Fibroblast of lung (primary cell): ENCODE measurements around the gene FZR1.
A peak's percentile ranks its signal among the peaks of the same experiment; 100 is the strongest.

ENCODE experiments used
- EZH2 ChIP-seq: IDR thresholded peaks from 2 replicates; pipeline ENCODE4 v1.5.1; 2012; ENCODE audit warnings: low read length, control low read depth, mild to moderate bottlenecking; ENCODE audit errors: missing control alignments
- TF ChIP-seq, protein P1 (sequence below), 2 donors: IDR thresholded peaks in 1 of 2; conservative IDR thresholded peaks in 1 of 2; 1 replicate in 1 of 2; 2 replicates in 1 of 2; pipeline ENCODE4 v1.5.1; 2011 to 2012; ENCODE audit warnings: low read length in 2 of 2, control low read depth in 1 of 2, inconsistent platforms in 1 of 2, low read depth in 1 of 2, mild to moderate bottlenecking in 1 of 2

DNA sequence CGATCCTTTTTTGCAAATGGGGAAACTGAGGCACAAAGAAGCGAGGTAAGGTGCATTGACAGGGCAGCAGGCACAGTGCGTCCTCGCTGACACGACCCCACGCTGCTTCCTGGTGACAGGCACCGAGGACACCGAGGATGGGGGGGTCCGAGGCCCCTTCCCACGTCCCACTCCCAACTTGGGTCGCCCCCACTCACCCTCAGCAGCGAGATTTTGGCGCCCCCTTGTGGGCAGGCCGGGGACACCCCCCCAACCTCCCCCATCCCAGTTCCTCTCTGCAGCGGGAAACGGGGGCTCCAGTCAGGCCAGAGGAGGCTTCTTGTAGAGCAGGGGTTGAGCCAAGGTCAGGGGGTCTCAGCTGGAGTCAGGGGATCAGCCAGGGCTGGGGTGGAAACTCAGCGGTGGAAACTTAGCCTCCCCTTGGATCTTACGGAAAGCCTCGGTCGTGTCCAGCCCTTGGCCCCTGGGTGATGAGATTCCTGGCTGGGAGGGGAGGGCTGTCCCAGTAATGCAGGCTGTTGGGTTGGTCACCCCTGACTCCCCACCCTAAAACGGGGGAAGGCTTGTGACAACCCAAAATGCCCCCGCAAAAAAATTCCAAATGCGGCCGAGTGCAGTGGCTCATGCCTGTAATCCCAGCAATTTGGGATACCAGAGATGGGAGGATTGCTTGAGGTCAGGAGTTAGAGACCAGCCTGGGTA is 34.0 kb upstream of the FZR1 start:
- TF ChIP-seq, protein P1, sequence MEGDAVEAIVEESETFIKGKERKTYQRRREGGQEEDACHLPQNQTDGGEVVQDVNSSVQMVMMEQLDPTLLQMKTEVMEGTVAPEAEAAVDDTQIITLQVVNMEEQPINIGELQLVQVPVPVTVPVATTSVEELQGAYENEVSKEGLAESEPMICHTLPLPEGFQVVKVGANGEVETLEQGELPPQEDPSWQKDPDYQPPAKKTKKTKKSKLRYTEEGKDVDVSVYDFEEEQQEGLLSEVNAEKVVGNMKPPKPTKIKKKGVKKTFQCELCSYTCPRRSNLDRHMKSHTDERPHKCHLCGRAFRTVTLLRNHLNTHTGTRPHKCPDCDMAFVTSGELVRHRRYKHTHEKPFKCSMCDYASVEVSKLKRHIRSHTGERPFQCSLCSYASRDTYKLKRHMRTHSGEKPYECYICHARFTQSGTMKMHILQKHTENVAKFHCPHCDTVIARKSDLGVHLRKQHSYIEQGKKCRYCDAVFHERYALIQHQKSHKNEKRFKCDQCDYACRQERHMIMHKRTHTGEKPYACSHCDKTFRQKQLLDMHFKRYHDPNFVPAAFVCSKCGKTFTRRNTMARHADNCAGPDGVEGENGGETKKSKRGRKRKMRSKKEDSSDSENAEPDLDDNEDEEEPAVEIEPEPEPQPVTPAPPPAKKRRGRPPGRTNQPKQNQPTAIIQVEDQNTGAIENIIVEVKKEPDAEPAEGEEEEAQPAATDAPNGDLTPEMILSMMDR (conservative IDR thresholded peaks at IDR 0.05 in 1 of 2, IDR thresholded peaks at IDR 0.05 in 1 of 2; ENCODE audit: low read depth in 1 of 2, low read length in 2 of 2) = peak; percentile 71 to 78
- TF ChIP-seq EZH2 = no peak
